ENCODE results near the gene BBS9. TPM values are rescaled to one million over a fixed set of nuclear protein-coding genes. Genes with fewer than 3 reads are reported as not detected.

Gene BBS9
- total RNA-seq, 4 donors from 2014 or later = 16.4 to 26.0 (median 21.4) TPM

GRCh38 chr7:33432821-33433220 lies 303.5 kb downstream of the BBS9 start:
- no peaks in the 10 kb centered on the region for H3K36me3 ChIP-seq
- H3K27ac ChIP-seq = no peak overlapping the region
- no peaks in the 10 kb centered on the region for H3K9me3 ChIP-seq
- no peak for DNase-seq (ENCODE audit: low spot score in 2 of 2)
- 87% methylated on average over 1 of the region's 1 CpG for WGBS
- H3K4me3 ChIP-seq = no peak overlapping the region
- H3K27me3 ChIP-seq = no peaks in the 10 kb centered on the region
- TF ChIP-seq POLR2A (IDR thresholded peaks at IDR 0.05) (no peak), POLR2AphosphoS5 (IDR thresholded peaks at IDR 0.05) (no peak), EP300 (IDR thresholded peaks at IDR 0.05) (no peak), CTCF (IDR thresholded peaks at IDR 0.05) (no peak)
- H3K4me1 ChIP-seq = no peaks in the 10 kb centered on the region

GRCh38 chr7:33433357-33433756 lies 304.0 kb downstream of the BBS9 start:
- no peak for TF ChIP-seq CTCF (IDR thresholded peaks at IDR 0.05)
- no peak for TF ChIP-seq EP300 (IDR thresholded peaks at IDR 0.05)
- no peak for TF ChIP-seq POLR2A (IDR thresholded peaks at IDR 0.05)
- no peak for TF ChIP-seq POLR2AphosphoS5 (IDR thresholded peaks at IDR 0.05)
- H3K4me3 ChIP-seq = no peak overlapping the region
- 65% methylated on average over 2 of the region's 2 CpGs for WGBS
- no peak overlapping the region for H3K27ac ChIP-seq
- DNase-seq (ENCODE audit: low spot score in 2 of 2) = no peak
- H3K36me3 ChIP-seq = no peaks in the 10 kb centered on the region
- H3K4me1 ChIP-seq = no peaks in the 10 kb centered on the region
- H3K27me3 ChIP-seq = no peaks in the 10 kb centered on the region
- no peaks in the 10 kb centered on the region for H3K9me3 ChIP-seq

GRCh38 chr7:33444511-33444910 lies 315.1 kb downstream of the BBS9 start:
- no peak for DNase-seq (ENCODE audit: low spot score in 2 of 2)
- WGBS = 64% methylated on average over 4 of the region's 4 CpGs
- no peak overlapping the region for H3K4me3 ChIP-seq

GRCh38 chr7:33446551-33446950 lies 317.2 kb downstream of the BBS9 start:
- 91% methylated on average over 3 of the region's 3 CpGs for WGBS
- H3K36me3 ChIP-seq = no peaks in the 10 kb centered on the region
- TF ChIP-seq POLR2A (IDR thresholded peaks at IDR 0.05) = no peak

More at GRCh38 chr7:33444511-33444910, 315.1 kb downstream of the BBS9 start:
- no peaks in the 10 kb centered on the region for H3K27me3 ChIP-seq
- TF ChIP-seq POLR2AphosphoS5 (IDR thresholded peaks at IDR 0.05) (no peak), POLR2A (IDR thresholded peaks at IDR 0.05) (no peak), CTCF (IDR thresholded peaks at IDR 0.05) (no peak), EP300 (IDR thresholded peaks at IDR 0.05) (no peak)
- H3K4me1 ChIP-seq = peaks cover 6% of the 10 kb centered on the region
- no peak overlapping the region for H3K27ac ChIP-seq
- H3K9me3 ChIP-seq = no peaks in the 10 kb centered on the region
- H3K36me3 ChIP-seq = no peaks in the 10 kb centered on the region

GRCh38 chr7:33448035-33448434 lies 318.7 kb downstream of the BBS9 start:
- 66% methylated on average over 6 of the region's 6 CpGs for WGBS
- Histone ChIP-seq H3K27me3 (no peaks in the 10 kb centered on the region), H3K4me1 (peaks cover 6% of the 10 kb centered on the region), H3K9me3 (no peaks in the 10 kb centered on the region), H3K36me3 (no peaks in the 10 kb centered on the region), H3K4me3 (no peak overlapping the region), H3K27ac (no peak overlapping the region)
- no peak for DNase-seq (ENCODE audit: low spot score in 2 of 2)
- TF ChIP-seq POLR2A (IDR thresholded peaks at IDR 0.05) = no peak
- no peak for TF ChIP-seq CTCF (IDR thresholded peaks at IDR 0.05)
- no peak for TF ChIP-seq POLR2AphosphoS5 (IDR thresholded peaks at IDR 0.05)
- TF ChIP-seq EP300 (IDR thresholded peaks at IDR 0.05) = no peak

More at GRCh38 chr7:33446551-33446950, 317.2 kb downstream of the BBS9 start:
- Histone ChIP-seq H3K27ac (no peak overlapping the region), H3K27me3 (no peaks in the 10 kb centered on the region), H3K4me3 (no peak overlapping the region), H3K4me1 (peaks cover 6% of the 10 kb centered on the region), H3K9me3 (no peaks in the 10 kb centered on the region)
- no peak for DNase-seq (ENCODE audit: low spot score in 2 of 2)

- DNase-seq (ENCODE audit: low spot score in 2 of 2) = no peak
- no peaks in the 10 kb centered on the region for H3K4me1 ChIP-seq
- TF ChIP-seq POLR2AphosphoS5 (IDR thresholded peaks at IDR 0.05) (no peak), EP300 (IDR thresholded peaks at IDR 0.05) (no peak), CTCF (IDR thresholded peaks at IDR 0.05) (no peak), POLR2A (IDR thresholded peaks at IDR 0.05) (no peak)
- WGBS = 75% methylated on average over 5 of the region's 5 CpGs
- no peak overlapping the region for H3K27ac ChIP-seq
- H3K36me3 ChIP-seq = no peaks in the 10 kb centered on the region
- no peak overlapping the region for H3K4me3 ChIP-seq
- no peaks in the 10 kb centered on the region for H3K27me3 ChIP-seq
- no peaks in the 10 kb centered on the region for H3K9me3 ChIP-seq
Observed at GRCh38 chr7:33449847-33450246, 320.5 kb downstream of the BBS9 start.

All from suprapubic skin (tissue), 4 donors.